Uterus (tissue), 4 donors: ENCODE measurements around the gene OTOG. TPM values are rescaled to one million over a fixed set of nuclear protein-coding genes. Genes with fewer than 3 reads are reported as not detected.

Experiments
- DNase-seq, 2 donors: peaks; one replicate each; pipeline ENCODE4 v3.0.0-alpha.2; 2019 to 2020
- H3K27ac ChIP-seq, 2 donors: fragments of 200-600 bp; sonication (generic); 1 replicate in 1 of 2; 2 replicates in 1 of 2; pipeline ENCODE4 v1.5.1; 2016 to 2018
- H3K27me3 ChIP-seq, 2 donors: fragments of 200-600 bp; sonication (generic); one replicate each; pipeline ENCODE4 v1.5.1; 2018 to 2019; ENCODE audit warnings: control low read depth in 1 of 2
- H3K36me3 ChIP-seq, 2 donors: fragments of 200-600 bp; sonication (generic); one replicate each; pipeline ENCODE4 v1.5.1; 2019; ENCODE audit warnings: control low read depth in 1 of 2
- H3K4me1 ChIP-seq, 2 donors: fragments of 200-600 bp; sonication (generic); one replicate each; pipeline ENCODE4 v1.5.1; 2018 to 2019; ENCODE audit warnings: control low read depth in 1 of 2
- H3K4me3 ChIP-seq, 2 donors: fragments of 200-600 bp; sonication (generic); 1 replicate in 1 of 2; 2 replicates in 1 of 2; pipeline ENCODE4 v1.5.1; 2018 to 2019; ENCODE audit warnings: mild to moderate bottlenecking in 1 of 2
- H3K9me3 ChIP-seq, 2 donors: fragments of 200-600 bp; sonication (generic); one replicate each; pipeline ENCODE4 v1.5.1; 2019; ENCODE audit warnings: control low read depth in 1 of 2
- POLR2A ChIP-seq, 2 donors: fragments of 450-650 bp; IDR thresholded peaks; one replicate each; pipeline ENCODE4 v1.6.1; 2016; ENCODE audit warnings: antibody characterized with exemption in 2 of 2, mild to moderate bottlenecking in 1 of 2, moderate library complexity in 1 of 2
- intact Hi-C: fragments of 100-400 bp; cut with DNase I; formaldehyde crosslinking; loops from one replicate; pipeline ENCODE4 v1.15.1; 2023; ENCODE audit warnings: low total_unique reads
- total RNA-seq, 4 donors: library from RNA; depleted of rRNA in 3 of 4; stranded (reverse); fragments of >200 nt in 3 of 4; gene quantifications; one replicate each; pipeline versions ENCODE4 v1.1.0 to v1.2.4, GENCODE V29; 2014 to 2023
- TF ChIP-seq, protein P1 (sequence below), 4 experiments: fragments of 200-600 bp in 2 of 4; fragments of 450-650 bp in 2 of 4; sonication (generic) in 2 of 4; IDR thresholded peaks; one replicate each; pipeline ENCODE4 v1.5.1; 2016 to 2019; ENCODE audit warnings: antibody characterized with exemption in 4 of 4, mild to moderate bottlenecking in 2 of 4, moderate library complexity in 1 of 4
- donor health status: DM: yes; HTN: yes; CAD: no.

Gene OTOG
- total RNA-seq, 4 donors from 2014 or later = under 0.01 TPM; not detected in 3

DNA sequence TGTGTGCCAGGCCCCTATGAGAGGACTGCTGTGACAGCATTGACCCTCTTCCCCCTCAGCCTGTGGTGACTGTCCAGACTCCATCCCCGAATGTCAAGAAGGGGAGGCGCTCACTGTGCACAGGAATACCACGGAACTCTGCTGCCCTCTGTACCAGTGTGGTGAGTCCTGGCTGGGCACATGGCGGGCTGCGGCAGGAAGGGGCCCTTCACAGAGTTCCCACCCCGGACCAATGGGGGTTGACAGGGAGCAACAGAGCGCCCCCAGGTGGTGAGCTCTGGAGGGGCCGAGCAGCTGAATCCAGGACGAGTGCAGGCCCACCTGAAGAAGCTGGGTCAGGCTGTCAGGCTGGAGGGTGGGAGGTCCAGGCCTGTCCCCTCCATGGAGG is 88.5 kb downstream of the OTOG start:
- no peaks in the 10 kb centered on the region for H3K27me3 ChIP-seq
- no peaks in the 10 kb centered on the region for H3K4me1 ChIP-seq
- no peak for TF ChIP-seq POLR2A (IDR thresholded peaks at IDR 0.05)
- TF ChIP-seq, protein P1, sequence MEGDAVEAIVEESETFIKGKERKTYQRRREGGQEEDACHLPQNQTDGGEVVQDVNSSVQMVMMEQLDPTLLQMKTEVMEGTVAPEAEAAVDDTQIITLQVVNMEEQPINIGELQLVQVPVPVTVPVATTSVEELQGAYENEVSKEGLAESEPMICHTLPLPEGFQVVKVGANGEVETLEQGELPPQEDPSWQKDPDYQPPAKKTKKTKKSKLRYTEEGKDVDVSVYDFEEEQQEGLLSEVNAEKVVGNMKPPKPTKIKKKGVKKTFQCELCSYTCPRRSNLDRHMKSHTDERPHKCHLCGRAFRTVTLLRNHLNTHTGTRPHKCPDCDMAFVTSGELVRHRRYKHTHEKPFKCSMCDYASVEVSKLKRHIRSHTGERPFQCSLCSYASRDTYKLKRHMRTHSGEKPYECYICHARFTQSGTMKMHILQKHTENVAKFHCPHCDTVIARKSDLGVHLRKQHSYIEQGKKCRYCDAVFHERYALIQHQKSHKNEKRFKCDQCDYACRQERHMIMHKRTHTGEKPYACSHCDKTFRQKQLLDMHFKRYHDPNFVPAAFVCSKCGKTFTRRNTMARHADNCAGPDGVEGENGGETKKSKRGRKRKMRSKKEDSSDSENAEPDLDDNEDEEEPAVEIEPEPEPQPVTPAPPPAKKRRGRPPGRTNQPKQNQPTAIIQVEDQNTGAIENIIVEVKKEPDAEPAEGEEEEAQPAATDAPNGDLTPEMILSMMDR (IDR thresholded peaks at IDR 0.05) = no peak
- no peaks in the 10 kb centered on the region for H3K9me3 ChIP-seq
- intact Hi-C loops = no loop called here
- no peak overlapping the region for H3K4me3 ChIP-seq
- no peak overlapping the region for H3K27ac ChIP-seq
- H3K36me3 ChIP-seq = no peaks in the 10 kb centered on the region
- no peak for DNase-seq

DNA sequence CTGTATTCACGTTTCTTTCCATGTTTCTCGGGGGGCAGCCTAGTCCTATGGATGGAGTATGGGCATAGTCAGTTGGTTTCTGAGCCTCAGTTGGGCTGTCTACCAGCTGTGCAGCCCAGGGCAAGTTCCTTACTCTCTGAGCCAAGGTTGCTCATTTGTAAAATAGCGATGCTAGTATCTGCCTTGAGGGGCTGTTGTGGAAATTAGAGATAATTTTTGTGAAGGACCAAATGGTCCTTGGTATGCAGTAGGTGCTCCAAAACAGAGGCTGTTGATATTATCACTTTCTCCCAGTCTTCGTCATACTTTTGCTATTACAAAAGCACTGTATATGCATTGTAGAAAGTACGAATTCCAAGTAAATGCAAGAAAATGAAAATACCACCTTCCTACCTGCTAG is 89.7 kb downstream of the OTOG start:
- Histone ChIP-seq H3K9me3 (no peaks in the 10 kb centered on the region), H3K4me1 (no peaks in the 10 kb centered on the region), H3K27ac (no peak overlapping the region), H3K27me3 (no peaks in the 10 kb centered on the region), H3K4me3 (no peak overlapping the region), H3K36me3 (no peaks in the 10 kb centered on the region)
- intact Hi-C loops = no loop called here
- DNase-seq = no peak
- TF ChIP-seq, protein P1 (IDR thresholded peaks at IDR 0.05) = no peak
- no peak for TF ChIP-seq POLR2A (IDR thresholded peaks at IDR 0.05)

DNA sequence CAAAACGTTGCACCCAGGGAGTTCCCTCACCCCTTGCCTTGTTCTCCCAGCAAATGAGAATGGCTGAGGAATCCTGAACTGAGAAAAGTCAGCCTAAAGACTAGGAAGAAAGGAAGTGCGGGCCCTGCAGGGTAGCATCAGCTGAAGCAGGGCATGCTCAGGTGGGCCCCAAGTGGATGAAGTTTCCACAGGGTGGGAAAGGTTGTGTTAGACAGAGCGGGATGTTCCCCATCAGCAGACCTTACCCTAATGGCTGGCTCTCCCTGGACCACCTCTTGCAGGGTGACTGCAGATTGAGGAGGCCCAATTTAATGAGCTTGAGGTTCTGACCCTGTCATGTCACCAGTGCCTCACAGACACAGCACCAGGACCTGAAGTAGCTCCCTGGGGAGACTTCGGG is 90.8 kb downstream of the OTOG start:
- no peak for TF ChIP-seq POLR2A (IDR thresholded peaks at IDR 0.05)
- TF ChIP-seq, protein P1 (IDR thresholded peaks at IDR 0.05) = no peak
- intact Hi-C loops = no loop called here
- H3K4me3 ChIP-seq = no peak overlapping the region
- no peaks in the 10 kb centered on the region for H3K27me3 ChIP-seq
- no peaks in the 10 kb centered on the region for H3K36me3 ChIP-seq
- no peaks in the 10 kb centered on the region for H3K4me1 ChIP-seq
- no peak for DNase-seq
- no peak overlapping the region for H3K27ac ChIP-seq
- H3K9me3 ChIP-seq = no peaks in the 10 kb centered on the region

DNA sequence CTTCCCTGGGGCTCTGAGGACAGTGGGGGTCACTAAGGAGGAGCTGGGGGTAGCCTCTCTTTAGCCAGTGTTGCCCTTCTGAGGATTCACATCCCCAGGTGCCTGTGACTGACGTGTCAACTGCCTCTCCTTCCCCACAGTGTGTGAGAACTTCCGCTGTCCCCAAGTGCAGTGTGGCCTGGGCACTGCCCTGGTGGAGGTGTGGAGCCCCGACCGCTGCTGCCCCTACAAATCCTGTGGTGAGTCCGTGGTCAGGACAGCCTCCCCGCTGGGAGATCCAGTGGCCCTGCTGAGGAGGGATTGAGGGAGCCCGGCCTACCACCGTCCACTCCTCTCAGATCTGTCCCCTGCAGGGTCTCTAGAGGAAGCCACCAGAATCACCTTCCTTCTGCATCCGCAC is 91.3 kb downstream of the OTOG start:
- Histone ChIP-seq H3K27me3 (no peaks in the 10 kb centered on the region), H3K9me3 (no peaks in the 10 kb centered on the region), H3K36me3 (no peaks in the 10 kb centered on the region), H3K27ac (no peak overlapping the region), H3K4me1 (no peaks in the 10 kb centered on the region), H3K4me3 (no peak overlapping the region)
- intact Hi-C loops = no loop called here
- DNase-seq = no peak
- TF ChIP-seq, protein P1 (IDR thresholded peaks at IDR 0.05) = no peak
- no peak for TF ChIP-seq POLR2A (IDR thresholded peaks at IDR 0.05)

DNA sequence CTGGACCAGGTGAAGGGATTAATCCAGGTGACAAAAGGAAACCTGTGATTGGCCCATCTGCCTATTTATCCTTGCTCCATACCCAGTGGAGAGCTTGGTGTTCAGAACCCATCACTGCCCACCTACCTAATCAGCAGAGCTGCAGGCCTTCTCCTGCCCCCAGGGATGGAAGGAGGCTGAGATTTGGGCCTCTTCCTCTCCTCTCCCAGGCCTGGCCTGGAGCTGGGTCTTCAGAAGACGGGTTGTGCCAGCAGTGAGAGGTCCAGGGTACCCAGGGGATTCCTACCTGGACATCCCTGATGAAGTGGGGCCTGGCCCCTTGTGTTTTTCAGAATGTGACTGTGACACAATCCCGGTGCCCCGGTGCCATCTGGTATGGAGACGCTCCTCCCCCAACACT is 92.0 kb downstream of the OTOG start:
- DNase-seq = no peak
- Histone ChIP-seq H3K36me3 (no peaks in the 10 kb centered on the region), H3K27me3 (no peaks in the 10 kb centered on the region), H3K4me3 (no peak overlapping the region), H3K9me3 (no peaks in the 10 kb centered on the region), H3K27ac (no peak overlapping the region), H3K4me1 (no peaks in the 10 kb centered on the region)
- no peak for TF ChIP-seq POLR2A (IDR thresholded peaks at IDR 0.05)
- TF ChIP-seq, protein P1 (IDR thresholded peaks at IDR 0.05) = no peak
- intact Hi-C loops = no loop called here
